Dedifferentiated amniotic fluid mesenchymal stem cell (primary cell): ENCODE data around the gene EXOSC7.
A peak's percentile ranks its signal among the peaks of the same experiment; 100 is the strongest.

Experiments
- DNase-seq: peaks from one replicate; pipeline ENCODE4 v3.0.0-alpha.2; 2016; ENCODE audit errors: extremely low spot score

The EXOSC7 gene

DNA sequence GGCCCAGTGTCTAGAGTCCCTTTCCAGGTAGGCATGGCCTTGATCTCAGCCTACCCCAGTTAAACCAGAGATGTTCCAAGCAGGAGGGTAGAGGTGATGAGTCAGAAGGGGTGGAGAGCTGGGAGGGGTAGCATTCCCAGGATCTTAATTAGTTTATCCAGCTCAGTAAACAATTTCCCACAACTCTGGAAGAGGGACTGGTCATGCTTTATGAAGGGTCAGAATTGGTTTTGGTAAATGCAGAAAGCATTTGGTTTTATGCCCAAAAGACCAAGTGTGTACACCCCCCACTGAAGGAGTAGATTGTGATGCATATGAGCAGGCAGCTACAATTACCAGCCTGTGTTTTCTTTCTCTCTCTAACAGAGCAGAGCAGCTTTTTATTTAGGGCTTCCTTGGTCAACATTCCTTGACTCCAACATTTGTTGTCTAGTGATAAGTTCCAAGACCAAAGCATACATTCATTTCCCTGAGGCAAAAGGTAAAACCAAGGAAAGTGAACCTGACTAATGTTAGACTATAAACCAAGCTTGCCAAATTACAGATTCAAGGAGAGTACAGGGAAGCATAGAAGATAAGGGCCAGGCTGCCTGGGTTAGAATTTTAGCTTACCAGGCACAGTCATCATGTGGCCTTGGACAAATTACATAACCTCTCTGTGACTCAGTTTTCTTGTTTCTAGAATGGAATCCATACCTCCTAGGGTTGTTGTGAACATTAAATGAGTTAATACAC lies 17.6 kb downstream of the EXOSC7 start:
- peak; percentile 44 for DNase-seq

DNA sequence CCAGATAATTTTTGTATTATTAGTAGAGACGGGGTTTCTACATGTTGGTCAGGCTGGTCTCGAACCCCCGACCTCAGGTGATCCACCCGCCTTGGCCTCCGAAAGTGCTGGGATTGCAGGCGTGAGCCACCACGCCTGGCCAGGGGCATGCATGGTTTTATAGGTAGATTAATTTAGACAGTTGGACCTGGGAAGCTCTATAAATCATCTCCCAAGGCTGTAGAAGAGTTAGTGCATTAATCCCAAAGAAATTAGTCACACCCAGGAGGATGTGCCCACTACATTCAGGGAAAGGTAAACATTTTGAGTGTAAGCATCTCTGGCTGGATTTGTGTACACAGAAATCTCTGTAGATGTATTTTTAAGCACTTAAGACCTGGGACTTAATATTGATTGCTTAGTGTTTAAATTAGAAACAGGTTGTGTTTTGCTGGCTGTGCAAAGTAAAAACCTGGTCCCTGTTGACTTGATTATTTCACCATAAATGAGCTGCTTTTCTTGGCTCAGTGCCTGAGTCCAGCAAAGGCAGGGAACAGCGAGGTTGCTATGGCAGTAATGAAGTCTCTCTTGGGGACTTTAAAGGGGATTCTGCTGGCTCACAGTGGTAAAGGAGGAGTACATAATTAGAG lies 19.2 kb downstream of the EXOSC7 start:
- DNase-seq = peak; percentile 51

DNA sequence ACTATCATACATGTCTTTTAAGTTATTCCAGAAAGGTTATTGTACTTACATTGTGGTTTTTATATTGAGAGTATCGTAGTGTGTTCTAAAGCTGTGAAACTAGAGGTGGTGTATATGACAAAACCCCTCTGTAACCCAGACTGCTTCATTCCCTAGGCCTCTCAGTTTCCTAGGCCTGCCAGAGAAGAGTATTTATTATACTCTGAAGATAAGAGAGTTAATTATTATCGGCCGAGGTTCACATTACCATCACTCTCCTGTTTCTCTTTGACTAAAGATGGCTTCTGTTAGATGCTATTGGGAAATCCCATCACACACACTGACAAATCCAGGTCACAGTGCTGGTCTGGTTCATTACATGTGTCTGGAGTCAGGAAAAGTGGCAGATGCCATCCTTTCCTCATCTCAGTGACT lies 20.5 kb downstream of the EXOSC7 start:
- DNase-seq = no peak

- DNase-seq = no peak
These were observed 23.7 kb downstream of the EXOSC7 start for GRCh38 chr3:44999782-45000181.

GRCh38 chr3:45000823-45001222 lies 24.8 kb downstream of the EXOSC7 start:
- DNase-seq = no peak

- DNase-seq = no peak
These were observed 25.7 kb downstream of the EXOSC7 start for GRCh38 chr3:45001738-45002137.

DNA sequence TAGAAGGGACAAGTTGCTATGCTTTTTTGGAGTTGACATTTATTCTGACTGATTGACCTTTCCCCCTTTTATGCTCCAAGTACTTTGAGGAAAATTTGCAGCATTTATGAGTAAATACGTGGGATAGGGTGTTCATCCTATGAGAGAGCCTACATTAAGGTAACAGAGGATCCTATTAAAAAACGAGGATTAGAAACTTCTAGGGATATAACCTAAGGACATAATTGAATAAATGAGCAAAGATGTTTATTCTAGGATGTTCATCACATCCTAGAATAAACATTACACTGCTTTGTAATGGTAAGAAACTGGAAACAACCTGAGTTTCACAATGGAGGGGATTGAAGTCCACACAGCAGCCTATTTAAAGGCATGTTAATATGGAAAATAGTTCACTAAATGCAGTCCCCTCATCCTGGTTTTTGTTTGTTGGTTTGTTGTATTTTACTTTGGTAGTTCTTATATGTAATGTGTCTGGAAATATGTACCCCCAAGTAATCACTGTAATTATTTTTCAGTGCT lies 26.2 kb downstream of the EXOSC7 start:
- DNase-seq = no peak

DNA sequence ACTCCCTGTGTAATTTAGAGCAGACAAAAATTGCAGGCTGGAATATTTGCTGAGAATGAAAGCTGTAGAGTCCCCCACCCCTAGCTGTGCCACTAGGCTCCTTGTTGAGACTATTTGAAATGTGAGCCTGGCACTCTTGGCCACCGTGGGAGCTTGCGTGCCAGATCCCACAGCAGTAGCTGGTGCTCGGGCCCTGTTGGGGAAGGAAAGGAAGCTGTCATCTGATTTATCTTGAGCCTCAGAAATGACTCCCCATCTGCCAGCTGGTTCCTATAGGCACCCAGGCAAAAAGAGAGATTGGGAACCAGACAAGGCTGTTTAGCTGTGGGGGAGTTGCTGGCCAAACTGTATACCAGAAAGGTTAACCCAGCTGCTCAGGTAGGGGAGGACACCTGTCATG lies 26.7 kb downstream of the EXOSC7 start:
- DNase-seq = no peak

DNA sequence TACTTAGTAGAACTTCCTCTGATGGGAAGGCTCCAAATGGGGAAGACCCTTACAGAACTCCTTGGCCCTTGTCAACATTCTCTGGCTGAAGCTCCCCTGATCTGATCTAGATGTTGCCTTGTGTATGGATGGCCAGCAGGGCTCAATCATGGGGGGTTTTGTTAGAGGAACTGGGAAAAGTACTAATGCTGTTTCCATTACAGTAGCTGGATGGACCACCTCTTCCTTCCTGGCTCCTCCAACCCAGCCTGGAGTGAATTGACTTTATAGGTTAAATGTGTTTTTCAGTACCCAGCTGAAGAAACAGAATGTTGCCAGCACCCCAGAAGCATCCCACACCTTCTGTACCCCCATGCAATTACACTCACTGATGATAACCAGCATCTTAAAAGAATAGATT lies 27.4 kb downstream of the EXOSC7 start:
- no peak for DNase-seq

DNA sequence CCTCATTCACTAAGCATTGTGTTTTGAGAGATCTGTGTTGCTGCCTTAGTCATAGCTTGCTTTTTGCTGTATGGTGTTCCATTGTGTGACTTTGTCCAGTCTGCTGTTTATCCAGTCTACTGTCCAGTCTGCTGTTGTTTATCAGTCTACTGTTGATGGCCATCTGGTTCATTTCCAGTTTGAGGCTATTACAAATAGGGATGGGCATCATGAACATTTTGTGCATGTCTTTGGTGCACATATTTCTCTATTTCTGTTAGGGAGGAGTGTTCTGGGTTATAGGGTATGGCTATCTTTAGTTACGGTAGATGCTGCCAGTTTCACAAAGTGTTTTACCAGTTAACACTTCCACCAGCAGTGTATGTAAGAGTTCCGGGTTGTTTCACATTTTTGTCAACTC lies 27.8 kb downstream of the EXOSC7 start:
- no peak for DNase-seq

GRCh38 chr3:45007091-45007490 lies 31.0 kb downstream of the EXOSC7 start:
- DNase-seq = no peak

DNA sequence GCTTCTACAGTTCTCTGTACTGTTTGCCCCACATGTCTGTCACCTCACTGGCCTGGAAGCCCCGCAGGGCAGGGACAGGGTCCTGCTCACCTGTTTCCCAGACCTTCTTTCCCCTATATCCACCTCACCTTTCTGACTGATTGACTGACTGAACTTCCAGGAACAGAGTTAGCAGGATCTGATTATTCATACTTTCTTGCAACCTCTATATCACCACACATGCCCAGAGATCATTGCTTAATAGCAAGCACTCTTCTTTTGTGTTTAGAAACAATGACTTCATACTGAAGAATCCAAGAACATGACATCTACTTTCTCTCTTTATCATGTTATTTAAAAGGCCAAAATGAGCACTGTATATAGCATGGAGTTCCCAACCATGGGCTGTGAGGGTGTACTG lies 32.1 kb downstream of the EXOSC7 start:
- DNase-seq = no peak

DNA sequence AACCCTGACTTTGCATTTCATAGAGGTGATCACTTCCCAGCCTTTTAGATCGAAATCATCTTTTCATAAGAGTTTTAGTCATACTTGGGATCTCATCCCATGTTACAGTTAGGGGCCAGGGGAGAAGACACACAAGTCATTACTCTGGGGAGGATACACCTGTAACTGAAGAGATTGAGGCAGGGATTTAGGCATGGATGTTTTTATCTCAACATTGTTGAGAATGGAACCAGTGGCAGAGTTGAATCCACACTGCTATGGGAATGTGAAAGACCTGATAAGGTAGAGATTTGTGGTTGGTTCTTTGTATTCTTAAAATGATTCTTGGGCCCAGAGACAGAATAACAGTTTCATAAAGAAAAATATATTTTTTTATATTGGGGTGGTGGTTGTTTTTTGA lies 33.8 kb downstream of the EXOSC7 start:
- no peak for DNase-seq

DNA sequence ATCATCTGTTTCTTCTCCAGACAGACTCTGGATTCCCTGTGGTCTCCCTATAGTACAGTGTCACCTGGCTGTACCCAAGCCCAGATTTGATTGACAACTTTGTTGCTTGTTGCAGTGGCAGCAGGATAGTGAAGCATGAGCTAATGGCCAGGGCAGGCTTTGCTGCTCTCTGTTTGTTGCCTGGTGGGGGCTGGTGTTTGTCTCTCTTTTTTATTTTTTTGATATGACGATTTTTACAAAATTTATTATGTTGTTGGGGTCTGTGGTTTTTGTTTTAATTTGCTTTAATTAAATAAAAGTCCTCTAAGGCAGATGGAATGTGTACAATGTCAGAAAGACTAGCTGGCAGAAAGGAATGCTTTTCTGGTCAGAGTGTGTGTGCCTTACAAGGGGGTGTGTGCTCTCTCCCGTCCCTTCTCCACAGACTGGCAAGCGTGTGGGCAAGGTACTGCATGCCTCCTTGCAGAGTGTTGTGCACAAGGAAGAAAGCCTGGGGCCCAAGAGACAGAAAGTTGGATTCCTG lies 34.8 kb downstream of the EXOSC7 start:
- peak; percentile 82 for DNase-seq

- DNase-seq = peak; percentile 91
These were observed 35.9 kb downstream of the EXOSC7 start for GRCh38 chr3:45011756-45012508.

- no peak for DNase-seq
These were observed 36.5 kb downstream of the EXOSC7 start for GRCh38 chr3:45012577-45012976.

- no peak for DNase-seq
These were observed 40.9 kb downstream of the EXOSC7 start for GRCh38 chr3:45016916-45017315.

GRCh38 chr3:45017821-45018220 lies 41.8 kb downstream of the EXOSC7 start:
- DNase-seq = no peak

- no peak for DNase-seq
These were observed 44.5 kb downstream of the EXOSC7 start for GRCh38 chr3:45020534-45020933.

DNA sequence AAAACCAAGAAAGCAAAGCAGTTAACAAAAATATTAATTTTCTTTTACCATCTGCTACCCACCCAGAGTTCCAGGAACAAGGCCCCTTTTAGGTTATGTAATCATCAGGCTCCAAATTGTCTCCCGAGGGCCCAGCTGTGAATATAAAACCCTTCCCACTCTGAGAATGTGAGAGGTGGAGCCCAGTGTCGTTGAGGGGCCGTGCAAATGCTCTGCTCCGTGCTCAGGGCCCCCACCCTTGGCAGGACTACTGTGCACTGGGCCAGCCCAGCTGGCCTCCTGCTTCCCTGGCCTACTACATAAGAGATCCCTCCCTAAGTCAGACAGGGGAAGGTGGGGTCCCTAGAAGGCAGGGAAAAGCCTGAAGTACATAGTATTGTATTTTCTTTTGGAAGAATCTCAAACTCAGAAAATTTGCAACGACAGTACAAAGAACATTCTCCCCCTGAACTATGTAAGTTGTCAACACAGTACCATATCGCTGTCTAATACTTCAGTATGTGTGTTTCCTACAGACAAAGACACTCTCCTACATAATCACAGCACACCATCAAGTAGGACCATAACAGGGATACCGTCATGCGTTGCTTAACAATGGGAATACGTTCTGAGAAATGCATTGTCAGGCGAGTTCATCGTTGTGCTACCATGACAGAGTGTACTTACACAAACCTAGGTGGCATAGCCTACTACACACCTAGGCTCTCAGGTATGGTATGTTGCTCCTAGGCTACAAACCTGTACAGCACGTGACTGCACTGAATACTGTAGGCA lies 45.7 kb downstream of the EXOSC7 start:
- DNase-seq = no peak

DNA sequence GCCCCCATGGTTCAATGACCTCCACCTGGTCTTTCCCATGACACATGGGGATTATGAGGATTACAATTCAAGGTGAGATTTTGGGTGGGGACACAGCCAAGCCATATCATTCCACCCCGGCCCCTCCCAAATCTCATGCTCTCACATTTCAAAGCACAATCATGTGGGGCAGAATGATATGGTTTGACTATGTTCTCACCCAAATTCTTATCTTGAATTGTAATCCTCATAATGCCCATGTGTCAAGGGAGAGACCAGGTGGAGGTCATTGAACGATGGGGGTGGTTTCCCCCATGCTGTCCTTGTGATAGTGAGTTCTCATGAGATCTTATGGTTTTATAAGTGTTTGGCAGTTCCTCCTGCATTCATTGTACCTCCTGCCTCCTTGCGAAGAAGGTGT lies 47.6 kb downstream of the EXOSC7 start:
- DNase-seq = no peak
